ENCODE results near the gene MRPL20. TPM values are rescaled to one million over a fixed set of nuclear protein-coding genes. Genes with fewer than 3 reads are reported as not detected.
"Not testable (repeated sequence)": the region's sequence is repeated elsewhere in the genome, so short reads cannot be mapped to it uniquely, and the experiment has no call there.

Gene MRPL20
- total RNA-seq, 6 experiments from 2014 or later = 131 to 154 (median 141) TPM

- no peaks in the 10 kb centered on the region for H3K4me1 Mint-ChIP-seq (ENCODE audit: low read depth)
- no peaks in the 10 kb centered on the region for H3K9me3 Mint-ChIP-seq
- no peaks in the 10 kb centered on the region for H3K36me3 Mint-ChIP-seq (ENCODE audit: low read depth)
These were observed 44.7 kb upstream of the MRPL20 start for GRCh38 chr1:1451696-1452364.

DNA sequence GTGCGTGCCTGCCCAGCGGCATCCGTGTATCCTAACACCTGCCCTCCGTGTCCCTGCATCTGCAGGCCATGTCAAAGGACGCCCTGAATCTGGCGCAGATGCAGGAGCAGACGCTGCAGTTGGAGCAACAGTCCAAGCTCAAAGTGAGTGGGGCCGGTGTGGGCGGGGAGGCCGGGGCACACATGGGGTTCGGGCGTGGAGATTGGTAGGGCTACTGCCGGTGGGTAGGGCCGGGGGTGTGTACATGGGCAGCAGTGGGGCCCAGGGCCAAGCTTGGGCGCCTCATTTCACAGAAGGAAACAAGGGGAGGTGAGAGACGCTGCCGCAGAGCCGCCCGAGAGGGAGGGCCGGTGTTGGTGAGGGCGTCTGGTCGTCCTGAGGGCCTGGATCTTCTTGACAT lies 43.5 kb upstream of the MRPL20 start:
- not testable (repeated sequence) for DNase-seq

More at GRCh38 chr1:1451696-1452364, 44.7 kb upstream of the MRPL20 start:
- Mint-ChIP-seq H3K27me3 (ENCODE audit: insufficient read depth) (peaks cover 12% of the 10 kb centered on the region), H3K27ac (no peak overlapping the region), H3K4me3 (no peak overlapping the region)
- no peak for DNase-seq
- TF ChIP-seq CTCF (IDR thresholded peaks at IDR 0.05) = no peak

GRCh38 chr1:1449099-1449739 lies 42.1 kb upstream of the MRPL20 start, which contains the start of gene ATAD3C:
Gene ATAD3C (plus strand): TSS chr1:1449689. CDS start chr1:1450684, 995 bp downstream.
- H3K4me1 Mint-ChIP-seq (ENCODE audit: low read depth) = no peaks in the 10 kb centered on the region
- H3K4me3 Mint-ChIP-seq = no peak within 1 kb of the TSS
- H3K36me3 Mint-ChIP-seq (ENCODE audit: low read depth) = no peaks in the 10 kb centered on the region
- H3K9me3 Mint-ChIP-seq = no peaks in the 10 kb centered on the region
- peaks cover 12% of the 10 kb centered on the region for H3K27me3 Mint-ChIP-seq (ENCODE audit: insufficient read depth)
- no peak for DNase-seq
- no peak within 1 kb of the TSS for H3K27ac Mint-ChIP-seq
- TF ChIP-seq CTCF (IDR thresholded peaks at IDR 0.05) = no peak

More for the DNA sequence above, 43.5 kb upstream of the MRPL20 start:
- not testable (repeated sequence) for H3K36me3 Mint-ChIP-seq (ENCODE audit: low read depth); H3K9me3 Mint-ChIP-seq; H3K4me3 Mint-ChIP-seq; H3K4me1 Mint-ChIP-seq (ENCODE audit: low read depth); H3K27ac Mint-ChIP-seq
- peaks cover 12% of the 10 kb centered on the region for H3K27me3 Mint-ChIP-seq (ENCODE audit: insufficient read depth)

- DNase-seq; H3K36me3 Mint-ChIP-seq (ENCODE audit: low read depth); H3K27ac Mint-ChIP-seq; H3K4me1 Mint-ChIP-seq (ENCODE audit: low read depth); H3K4me3 Mint-ChIP-seq; H3K9me3 Mint-ChIP-seq: not testable (repeated sequence)
- peaks cover 12% of the 10 kb centered on the region for H3K27me3 Mint-ChIP-seq (ENCODE audit: insufficient read depth)
These were observed 39.5 kb upstream of the MRPL20 start for GRCh38 chr1:1446631-1447030.

DNA sequence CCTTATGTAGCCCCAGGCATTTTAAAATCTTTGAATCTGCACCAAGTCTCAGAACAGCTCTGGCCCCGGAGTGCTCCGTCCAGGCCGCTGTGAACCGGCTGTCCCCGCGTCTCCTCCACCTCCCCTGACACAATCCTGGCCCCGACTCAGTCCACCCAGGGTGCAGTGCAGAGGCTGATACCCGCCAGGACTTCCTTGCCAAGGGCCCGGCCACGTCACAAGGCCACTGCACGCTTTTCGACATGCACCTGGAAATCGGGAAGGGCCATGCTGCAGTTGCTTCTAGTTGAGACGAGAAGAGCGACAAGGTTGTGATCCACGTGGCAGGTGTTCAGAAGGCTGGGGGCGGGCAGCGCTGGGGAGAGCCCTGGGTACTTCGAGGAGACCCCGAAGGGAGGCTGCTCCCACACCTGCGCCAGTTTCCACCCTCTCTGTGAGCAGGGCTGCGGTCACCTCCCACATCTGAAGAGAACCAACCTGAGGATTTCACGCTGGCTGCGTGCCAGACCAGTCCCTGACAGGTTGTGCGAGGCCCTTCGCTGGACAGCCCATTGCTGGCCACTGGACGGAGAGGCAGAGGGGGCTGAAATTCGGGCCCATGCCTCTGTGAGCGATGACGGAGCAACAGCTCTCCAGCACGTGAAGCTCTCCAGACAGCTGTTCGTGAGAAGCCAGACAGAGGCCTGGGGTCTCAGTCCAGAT lies 35.1 kb upstream of the MRPL20 start:
- no peak for DNase-seq
- H3K9me3 Mint-ChIP-seq = no peaks in the 10 kb centered on the region
- H3K4me3 Mint-ChIP-seq = no peak overlapping the region
- H3K4me1 Mint-ChIP-seq (ENCODE audit: low read depth) = no peaks in the 10 kb centered on the region
- peaks cover 6% of the 10 kb centered on the region for H3K27me3 Mint-ChIP-seq (ENCODE audit: insufficient read depth)
- no peaks in the 10 kb centered on the region for H3K36me3 Mint-ChIP-seq (ENCODE audit: low read depth)
- no peak for TF ChIP-seq CTCF (IDR thresholded peaks at IDR 0.05)
- no peak overlapping the region for H3K27ac Mint-ChIP-seq

DNA sequence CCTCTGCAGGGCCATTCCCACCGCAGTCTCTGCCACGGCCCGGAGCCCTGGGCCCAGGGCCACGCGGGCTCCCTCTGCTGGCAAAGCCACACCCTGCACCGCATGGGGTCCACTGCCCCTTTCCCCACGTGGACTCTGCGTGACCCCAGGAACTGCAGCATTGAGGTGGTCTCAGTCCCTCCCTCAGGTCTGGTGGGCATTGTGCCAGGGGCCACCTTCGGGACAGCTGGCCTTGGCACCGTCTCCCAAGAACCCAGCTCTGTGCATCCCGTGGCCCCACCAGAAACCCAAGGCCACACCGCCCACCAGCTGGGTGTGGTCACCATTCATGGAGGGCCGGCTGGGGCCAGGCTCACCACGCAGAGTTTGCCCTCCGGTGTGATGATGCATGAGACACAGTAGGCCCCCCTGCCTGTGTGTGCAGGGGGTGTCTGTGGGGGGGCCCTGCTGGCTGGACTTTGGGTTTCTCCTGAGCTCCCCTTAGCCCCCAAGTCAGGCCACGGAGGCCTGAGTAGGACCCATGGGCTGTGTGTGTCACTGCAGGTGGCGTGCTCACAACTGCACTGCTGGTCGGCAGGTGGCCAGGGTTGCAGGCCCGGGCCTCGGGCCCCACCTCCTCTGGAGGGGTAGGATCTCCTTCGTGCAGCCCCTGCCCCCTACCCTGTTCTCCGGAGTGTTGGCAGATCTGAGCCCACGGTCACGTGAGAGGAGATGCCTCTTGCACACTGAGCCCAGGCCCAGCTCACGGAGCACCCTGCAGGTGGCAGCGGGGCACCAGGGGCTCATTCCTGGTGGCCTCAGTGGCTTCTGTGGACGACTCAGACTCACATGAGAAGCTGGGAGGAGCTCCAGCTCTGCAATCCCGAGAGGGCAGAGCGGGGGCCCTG lies 34.2 kb upstream of the MRPL20 start:
- Mint-ChIP-seq H3K27ac (no peak overlapping the region), H3K9me3 (no peaks in the 10 kb centered on the region)
- TF ChIP-seq CTCF (IDR thresholded peaks at IDR 0.05) = peak; percentile 88

More for the DNA sequence above, 34.2 kb upstream of the MRPL20 start:
- Mint-ChIP-seq H3K27me3 (ENCODE audit: insufficient read depth) (peaks cover 8% of the 10 kb centered on the region), H3K4me3 (no peak overlapping the region), H3K4me1 (ENCODE audit: low read depth) (no peaks in the 10 kb centered on the region), H3K36me3 (ENCODE audit: low read depth) (no peaks in the 10 kb centered on the region)
- DNase-seq = no peak

All from HFFc6 (cell line).